Large intestine (tissue), 3 donors: ENCODE measurements around the gene LAPTM5. TPM values are rescaled to one million over a fixed set of nuclear protein-coding genes. Genes with fewer than 3 reads are reported as not detected.
"Not testable (repeated sequence)": the region's sequence is repeated elsewhere in the genome, so short reads cannot be mapped to it uniquely, and the experiment has no call there.

Experiments used
- DNase-seq, 2 donors: peaks; one replicate each; pipeline versions ENCODE4 v3.0.0 to v3.0.0-alpha.2; 2013
- H3K27ac ChIP-seq: one replicate; pipeline ENCODE4 v1.5.1; 2013; ENCODE audit warnings: low read length
- H3K27me3 ChIP-seq: 2 replicates; pipeline ENCODE4 v1.6.1; 2013; ENCODE audit warnings: low read length; ENCODE audit not compliant: control insufficient read depth, insufficient read depth
- H3K36me3 ChIP-seq: 2 replicates; pipeline ENCODE4 v1.6.1; 2013; ENCODE audit warnings: low read length; ENCODE audit not compliant: control insufficient read depth, insufficient read depth
- H3K4me1 ChIP-seq: one replicate; pipeline ENCODE4 v1.6.1; 2013; ENCODE audit warnings: low read length; ENCODE audit not compliant: control insufficient read depth, insufficient read depth
- H3K4me3 ChIP-seq: one replicate; pipeline ENCODE4 v1.5.1; 2013; ENCODE audit warnings: low read length
- H3K9me3 ChIP-seq: one replicate; pipeline ENCODE4 v1.6.1; 2013; ENCODE audit warnings: mild to moderate bottlenecking, low read depth, low read length, moderate library complexity; ENCODE audit not compliant: control insufficient read depth
- WGBS: methylation state at CpG from one replicate; pipeline ENCODE4 v1.1.5; 2013; ENCODE audit warnings: low lambda C conversion rate; ENCODE audit not compliant: insufficient coverage; 5-methylcytosine and 5-hydroxymethylcytosine counted together
- polyA plus RNA-seq: library from polyadenylated mRNA; unstranded; fragments of 120-200 nt; gene quantifications from one replicate; pipeline ENCODE4 v1.2.1, GENCODE V29; 2013

LAPTM5 gene
- polyA plus RNA-seq, 1 donor: 39.9 TPM

DNA sequence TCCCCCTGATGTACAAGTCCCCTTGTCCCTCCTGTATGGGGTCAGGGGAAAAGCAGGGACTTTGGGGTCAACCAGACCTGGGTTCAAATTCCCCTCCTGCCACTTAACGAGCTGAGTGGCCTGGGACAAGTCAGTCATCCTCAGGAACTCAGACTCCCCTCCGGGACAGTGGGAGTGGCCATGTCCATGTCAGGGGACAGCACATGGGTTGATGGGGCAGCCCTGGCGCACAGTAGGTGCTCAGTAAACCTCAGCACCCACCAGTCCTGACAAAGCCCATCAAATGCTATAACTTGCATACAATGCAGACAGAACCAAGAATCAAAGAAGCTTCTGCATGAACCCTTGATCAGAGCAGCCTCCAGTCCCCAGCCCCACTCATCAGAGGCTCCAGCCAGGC is 64.2 kb downstream of the LAPTM5 start:
- no CpG with 5 or more reads among the region's 3 CpGs for WGBS
- no peak for DNase-seq
- H3K4me1 ChIP-seq: no peaks in the 10 kb centered on the region

GRCh38 chr1:30692948-30693301 is 64.6 kb downstream of the LAPTM5 start:
- DNase-seq: no peak
- no peaks in the 10 kb centered on the region for H3K36me3 ChIP-seq
- WGBS: no CpG with 5 or more reads among the region's 7 CpGs
- no peaks in the 10 kb centered on the region for H3K4me1 ChIP-seq
- H3K27me3 ChIP-seq: peaks cover 16% of the 10 kb centered on the region
- no peaks in the 10 kb centered on the region for H3K9me3 ChIP-seq
- no peak overlapping the region for H3K27ac ChIP-seq
- H3K4me3 ChIP-seq: no peak overlapping the region

More for the DNA sequence above, 64.2 kb downstream of the LAPTM5 start:
- no peaks in the 10 kb centered on the region for H3K9me3 ChIP-seq
- H3K4me3 ChIP-seq: no peak overlapping the region
- H3K27ac ChIP-seq: no peak overlapping the region
- H3K27me3 ChIP-seq: peaks cover 16% of the 10 kb centered on the region
- no peaks in the 10 kb centered on the region for H3K36me3 ChIP-seq

- no peak for DNase-seq
- H3K4me1 ChIP-seq: no peaks in the 10 kb centered on the region
- no peak overlapping the region for H3K27ac ChIP-seq
- no CpG with 5 or more reads among the region's 7 CpGs for WGBS
- no peaks in the 10 kb centered on the region for H3K9me3 ChIP-seq
- peaks cover 19% of the 10 kb centered on the region for H3K27me3 ChIP-seq
- H3K36me3 ChIP-seq: no peaks in the 10 kb centered on the region
- H3K4me3 ChIP-seq: no peak overlapping the region
Observed at GRCh38 chr1:30692201-30692947, 65.2 kb downstream of the LAPTM5 start.

DNA sequence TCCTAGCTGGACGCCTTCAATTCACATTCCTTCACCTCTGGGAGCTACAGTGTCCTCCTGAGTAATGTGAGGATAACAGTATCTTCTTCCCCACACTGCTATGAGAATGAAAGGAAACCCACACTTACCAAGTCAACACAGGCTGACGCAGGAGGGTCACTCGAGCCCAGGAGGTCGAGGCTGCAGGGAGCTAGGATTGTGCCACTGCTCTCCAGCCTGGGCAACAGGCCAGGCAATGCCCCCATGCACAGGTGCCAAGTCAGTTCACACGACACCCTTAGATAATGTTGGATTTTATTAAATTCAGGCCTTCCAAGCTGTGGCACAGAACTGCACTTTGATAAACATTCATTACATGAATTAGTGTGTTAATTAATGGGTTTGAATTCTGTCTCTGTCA is 66.1 kb downstream of the LAPTM5 start:
- peaks cover 23% of the 10 kb centered on the region for H3K27me3 ChIP-seq
- H3K9me3 ChIP-seq: no peaks in the 10 kb centered on the region
- DNase-seq: no peak
- no peak overlapping the region for H3K4me3 ChIP-seq
- no peaks in the 10 kb centered on the region for H3K36me3 ChIP-seq
- no CpG with 5 or more reads among the region's 5 CpGs for WGBS
- H3K27ac ChIP-seq: no peak overlapping the region
- no peaks in the 10 kb centered on the region for H3K4me1 ChIP-seq

DNA sequence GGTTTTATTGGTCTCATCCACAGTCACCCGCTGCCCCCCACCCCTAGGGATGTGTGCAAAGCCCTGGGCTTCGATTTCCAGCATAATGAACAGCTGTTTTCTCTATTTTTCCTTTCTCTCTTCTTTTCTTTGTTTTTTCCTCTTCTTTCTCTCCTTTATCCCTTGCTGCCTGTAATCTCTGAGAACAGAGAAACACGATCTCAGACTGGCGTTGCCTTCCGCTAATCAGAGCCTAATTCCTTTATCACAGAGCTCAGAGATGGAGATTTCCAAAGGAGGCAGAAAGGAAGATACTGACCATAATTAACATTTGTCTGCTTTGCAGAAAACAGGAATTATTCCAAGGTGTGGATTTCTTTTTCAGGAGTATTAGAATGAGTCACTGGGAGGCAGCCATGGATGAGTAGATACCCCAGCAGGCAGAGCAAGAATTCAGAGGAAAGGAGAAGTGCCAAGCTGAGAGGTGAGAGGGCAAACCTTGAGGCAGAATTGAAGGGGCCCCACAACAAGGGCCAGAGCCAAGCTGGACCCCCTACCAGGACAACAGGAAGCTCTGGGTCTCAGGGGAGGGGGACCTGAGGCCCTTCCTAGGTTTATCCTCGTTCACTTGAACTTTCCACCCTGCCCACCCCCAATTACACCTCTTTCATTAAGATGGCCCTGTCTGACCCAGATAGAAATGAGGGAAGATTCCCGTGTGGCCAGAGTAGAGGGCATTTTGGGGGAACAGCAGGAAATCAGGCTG is 67.5 kb downstream of the LAPTM5 start:
- WGBS: 20% methylated on average over 1 of the region's 7 CpGs
- H3K27ac ChIP-seq: no peak overlapping the region

DNA sequence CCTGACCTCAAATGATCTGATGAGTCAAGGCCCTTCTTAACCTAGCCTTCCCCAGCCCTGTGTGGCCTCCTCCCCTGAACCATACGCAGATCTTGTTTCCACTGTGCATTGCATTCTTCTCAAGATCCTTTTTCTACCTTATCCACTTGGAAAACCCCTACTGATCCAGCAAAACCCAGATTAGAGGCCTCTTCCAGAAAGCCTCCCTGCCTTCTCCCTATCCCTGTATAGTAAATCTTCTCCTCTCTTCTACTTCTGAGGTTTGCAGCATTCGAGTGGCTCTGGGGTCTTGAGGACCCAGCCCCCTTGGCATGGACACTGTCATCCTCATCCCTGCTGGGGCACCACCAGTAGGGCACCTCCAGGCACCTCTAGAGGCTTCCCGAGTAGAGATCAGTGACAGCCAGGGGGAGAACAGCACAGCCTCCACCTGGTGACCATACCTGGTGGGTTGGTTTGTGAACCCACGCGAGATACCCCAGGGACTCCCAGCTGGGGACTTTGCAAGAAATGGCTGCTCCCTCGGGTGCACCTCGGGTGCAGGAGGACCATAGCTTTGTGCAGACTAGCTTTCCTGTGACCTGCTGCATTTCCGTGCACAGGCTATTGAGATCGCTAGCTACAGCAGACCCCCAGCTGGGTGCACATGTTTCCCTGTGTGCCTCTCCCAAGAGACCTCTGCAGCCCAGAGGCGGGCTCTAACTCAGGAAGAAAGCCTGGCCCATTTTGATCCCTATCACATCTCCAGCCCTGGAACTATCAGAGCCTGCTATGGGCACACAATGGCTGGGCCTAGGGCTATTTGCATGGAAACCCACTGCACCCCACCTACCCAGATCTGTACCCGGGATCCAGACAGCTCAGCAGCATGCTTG is 68.4 kb downstream of the LAPTM5 start:
- Histone ChIP-seq H3K4me3 (no peak overlapping the region), H3K4me1 (no peaks in the 10 kb centered on the region), H3K9me3 (no peaks in the 10 kb centered on the region), H3K27ac (no peak overlapping the region), H3K27me3 (peaks cover 37% of the 10 kb centered on the region), H3K36me3 (no peaks in the 10 kb centered on the region)
- no peak for DNase-seq
- WGBS: no CpG with 5 or more reads among the region's 11 CpGs

More for the DNA sequence above, 67.5 kb downstream of the LAPTM5 start:
- Histone ChIP-seq H3K36me3 (no peaks in the 10 kb centered on the region), H3K9me3 (no peaks in the 10 kb centered on the region), H3K4me1 (no peaks in the 10 kb centered on the region), H3K27me3 (peaks cover 31% of the 10 kb centered on the region), H3K4me3 (no peak overlapping the region)
- no peak for DNase-seq

DNA sequence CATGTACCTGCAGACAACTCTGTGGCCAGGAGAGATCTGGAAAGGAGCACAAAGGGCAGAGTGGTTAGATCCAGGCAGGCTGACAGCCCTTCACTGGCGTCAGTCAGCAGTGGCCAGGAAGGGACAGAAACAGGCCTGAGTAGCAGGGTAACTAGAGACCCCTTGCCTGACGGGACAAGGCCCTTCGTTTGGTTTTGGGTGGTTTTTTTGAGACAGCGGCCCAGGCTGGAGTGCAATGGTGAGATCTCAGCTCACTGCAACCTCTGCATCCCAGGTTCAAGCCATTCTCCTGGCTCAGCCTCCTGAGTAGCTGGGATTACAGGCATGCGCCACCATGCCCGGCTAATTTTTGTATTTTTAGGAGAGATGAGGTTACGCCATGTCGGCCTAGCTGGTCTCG is 69.1 kb downstream of the LAPTM5 start:
- not testable (repeated sequence) for H3K36me3 ChIP-seq, H3K9me3 ChIP-seq, DNase-seq, H3K4me3 ChIP-seq, H3K4me1 ChIP-seq, H3K27ac ChIP-seq
- no CpG with 5 or more reads among the region's 9 CpGs for WGBS
- peaks cover 42% of the 10 kb centered on the region for H3K27me3 ChIP-seq

GRCh38 chr1:30687886-30688285 is 69.7 kb downstream of the LAPTM5 start:
- Histone ChIP-seq H3K27ac (no peak overlapping the region), H3K36me3 (no peaks in the 10 kb centered on the region), H3K4me3 (no peak overlapping the region), H3K27me3 (peaks cover 45% of the 10 kb centered on the region), H3K4me1 (no peaks in the 10 kb centered on the region), H3K9me3 (no peaks in the 10 kb centered on the region)
- DNase-seq: no peak
- no CpG with 5 or more reads among the region's 6 CpGs for WGBS

DNA sequence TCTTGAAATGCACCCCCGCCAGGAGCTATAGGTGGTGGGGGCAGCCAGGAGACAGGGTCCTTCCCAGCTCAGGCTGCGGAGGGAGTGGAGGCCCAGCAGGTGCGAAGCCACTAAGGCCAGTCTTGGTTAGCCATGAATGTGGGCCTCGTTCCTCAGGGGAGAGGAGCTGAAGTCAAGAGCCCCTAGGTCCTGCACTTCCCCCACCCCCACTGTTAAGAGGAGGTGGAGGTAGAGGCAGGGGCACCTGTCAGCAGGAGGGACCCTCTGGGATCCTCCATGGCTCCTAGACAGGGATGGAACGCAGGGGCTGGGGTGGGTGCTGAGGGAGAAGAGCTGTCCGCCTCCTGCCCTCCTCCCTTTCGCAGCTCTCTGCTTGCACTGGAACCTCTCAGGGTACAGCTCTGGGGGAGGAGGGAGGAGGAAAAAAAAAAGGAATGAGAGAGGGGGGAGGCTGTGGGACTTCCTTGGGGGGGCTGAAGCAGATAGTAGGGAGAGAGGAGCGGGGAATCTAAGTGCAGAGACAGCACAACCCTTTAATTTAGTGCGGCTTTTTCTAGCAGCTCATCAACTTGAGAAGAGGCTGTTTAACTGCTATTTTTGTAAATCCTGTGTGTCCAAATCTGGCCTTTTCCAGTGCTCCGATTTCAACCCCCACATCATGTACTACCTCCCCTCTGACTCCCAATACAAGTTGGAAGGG is 71.2 kb downstream of the LAPTM5 start:
- H3K27ac ChIP-seq: no peak overlapping the region
- H3K4me1 ChIP-seq: no peaks in the 10 kb centered on the region
- H3K27me3 ChIP-seq: peaks cover 53% of the 10 kb centered on the region
- H3K36me3 ChIP-seq: no peaks in the 10 kb centered on the region
- H3K4me3 ChIP-seq: no peak overlapping the region
- no peaks in the 10 kb centered on the region for H3K9me3 ChIP-seq
- no peak for DNase-seq
- no CpG with 5 or more reads among the region's 10 CpGs for WGBS

DNA sequence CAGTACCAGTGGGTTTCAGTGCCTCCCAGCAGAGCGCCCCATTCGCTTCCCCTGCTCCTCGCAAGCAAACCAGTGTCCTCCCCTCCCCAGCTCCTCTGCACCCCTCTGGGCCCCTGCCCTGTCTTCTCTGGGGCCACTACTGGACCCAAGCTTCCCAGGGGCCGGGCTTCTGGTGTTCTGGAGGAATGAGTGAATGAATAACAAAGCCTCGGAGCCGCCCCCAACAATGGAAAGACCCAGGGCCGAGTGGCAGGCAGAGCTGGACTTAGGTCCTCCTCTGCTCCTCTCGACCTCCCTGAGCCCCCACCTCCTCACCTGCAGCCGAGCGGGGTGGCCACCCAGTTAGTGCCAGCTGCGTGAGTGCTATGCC is 71.8 kb downstream of the LAPTM5 start:
- no peak overlapping the region for H3K27ac ChIP-seq
- DNase-seq: no peak
- no CpG with 5 or more reads among the region's 11 CpGs for WGBS
- peak overlapping the region; percentile 30 for H3K4me3 ChIP-seq
- no peaks in the 10 kb centered on the region for H3K36me3 ChIP-seq
- H3K27me3 ChIP-seq: peaks cover 53% of the 10 kb centered on the region
- no peaks in the 10 kb centered on the region for H3K9me3 ChIP-seq
- no peaks in the 10 kb centered on the region for H3K4me1 ChIP-seq
